ENCODE results near the gene HTRA1.

Gene HTRA1

DNA sequence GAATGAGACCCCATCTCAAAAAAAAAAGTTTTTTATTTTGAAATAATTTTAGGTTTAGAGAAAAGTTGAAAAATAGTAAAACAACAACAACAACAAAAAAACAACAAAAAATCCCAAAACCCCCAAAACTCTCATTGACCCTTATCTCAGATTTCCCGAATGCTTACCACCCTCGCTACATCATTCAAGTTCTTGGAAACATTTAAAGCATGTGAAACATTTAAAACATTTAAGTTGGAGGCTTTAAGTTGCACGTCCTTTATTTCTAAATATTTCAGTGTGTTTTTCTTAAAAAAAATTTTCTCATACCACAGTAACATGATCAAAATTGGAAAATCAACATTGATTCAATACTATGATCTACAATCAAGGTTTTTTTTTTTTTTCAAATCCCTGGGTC lies 7.3 kb upstream of the HTRA1 start:
- Histone ChIP-seq H2BK12ac (ENCODE audit: low read length) (no peak overlapping the region), H3K18ac (ENCODE audit: low read length) (no peak overlapping the region), H3K27ac (replicated peaks; ENCODE audit: low read length) (no peak overlapping the region), H3K9ac (ENCODE audit: low read depth, low read length, poor library complexity) (no peak overlapping the region), H3K4ac (ENCODE audit: low read length) (no peak overlapping the region), H2BK5ac (ENCODE audit: low read length) (no peak overlapping the region), H4K8ac (ENCODE audit: low read depth, low read length) (no peak overlapping the region), H3K27me3 (ENCODE audit: control insufficient read depth in 3 of 3, insufficient read depth in 3 of 3, low read depth in 1 of 3, low read length in 3 of 3) (peaks cover 0 to 4% (median 3%) of the 10 kb centered on the region in 3 experiments), H3K9me3 (replicated peaks in 1 of 2; ENCODE audit: control insufficient read depth in 2 of 2, insufficient read depth in 1 of 2, low read depth in 1 of 2, low read length in 2 of 2) (no peaks in the 10 kb centered on the region), H3K23ac (ENCODE audit: low read depth, low read length, poor library complexity) (no peak overlapping the region), H3K4me1 (ENCODE audit: control insufficient read depth in 2 of 2, insufficient read depth in 1 of 2, low read depth in 1 of 2, low read length in 2 of 2) (peaks cover 3 to 14% of the 10 kb centered on the region in 2 donors), H2BK15ac (ENCODE audit: low read length) (no peak overlapping the region), H3K4me3 (ENCODE audit: low read length in 2 of 2) (no peak overlapping the region), H2BK120ac (ENCODE audit: low read depth, low read length) (no peak overlapping the region), H3K4me2 (ENCODE audit: insufficient read depth, low read length, poor library complexity, severe bottlenecking) (no peak overlapping the region), H3K14ac (ENCODE audit: low read length) (no peak overlapping the region), H3K36me3 (replicated peaks in 1 of 2; ENCODE audit: control insufficient read depth in 2 of 2, insufficient read depth in 2 of 2, low read length in 2 of 2) (no peaks in the 10 kb centered on the region), H2AFZ (ENCODE audit: low read length) (no peak overlapping the region), H2AK5ac (ENCODE audit: low read depth, low read length) (no peak overlapping the region), H4K91ac (ENCODE audit: low read depth, low read length, poor library complexity) (no peak overlapping the region), H3K79me1 (ENCODE audit: low read depth, low read length) (no peaks in the 10 kb centered on the region)
- WGBS, 2 donors (ENCODE audit: extremely low coverage in 2 of 2, insufficient read length in 2 of 2, insufficient replicate concordance in 1 of 2), result 100% methylated on average over 2 of the region's 3 CpGs; no CpG with 5 or more reads in 1 of the 2 donors
- no peak for DNase-seq (ENCODE audit: low spot score)

DNA sequence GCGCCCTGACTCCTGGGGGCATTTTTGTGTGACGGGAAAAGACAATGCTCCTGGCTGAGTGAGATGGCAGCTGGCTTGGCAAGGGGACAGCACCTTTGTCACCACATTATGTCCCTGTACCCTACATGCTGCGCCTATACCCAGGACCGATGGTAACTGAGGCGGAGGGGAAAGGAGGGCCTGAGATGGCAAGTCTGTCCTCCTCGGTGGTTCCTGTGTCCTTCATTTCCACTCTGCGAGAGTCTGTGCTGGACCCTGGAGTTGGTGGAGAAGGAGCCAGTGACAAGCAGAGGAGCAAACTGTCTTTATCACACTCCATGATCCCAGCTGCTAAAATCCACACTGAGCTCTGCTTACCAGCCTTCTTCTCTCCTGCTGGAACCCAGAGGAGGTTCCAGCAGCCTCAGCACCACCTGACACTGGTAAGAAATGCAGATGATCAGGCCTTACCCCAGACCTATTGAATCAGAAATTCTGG lies 6.7 kb upstream of the HTRA1 start, which contains the start of gene ARMS2:
ARMS2 (plus strand) TSS at position 51 of the 478 bp plus-strand sequence; CDS start at position 126, 75 bp downstream.
- Histone ChIP-seq H3K27ac (replicated peaks; ENCODE audit: low read length) (no peak within 1 kb of the TSS), H3K14ac (ENCODE audit: low read length) (no peak within 1 kb of the TSS), H4K91ac (ENCODE audit: low read depth, low read length, poor library complexity) (no peak within 1 kb of the TSS), H3K23ac (ENCODE audit: low read depth, low read length, poor library complexity) (no peak within 1 kb of the TSS), H3K4me1 (ENCODE audit: control insufficient read depth in 2 of 2, insufficient read depth in 1 of 2, low read depth in 1 of 2, low read length in 2 of 2) (peaks cover 3 to 14% of the 10 kb centered on the region in 2 donors), H3K9ac (ENCODE audit: low read depth, low read length, poor library complexity) (no peak within 1 kb of the TSS), H2AFZ (ENCODE audit: low read length) (no peak within 1 kb of the TSS), H3K4me2 (ENCODE audit: insufficient read depth, low read length, poor library complexity, severe bottlenecking) (no peak within 1 kb of the TSS), H3K36me3 (replicated peaks in 1 of 2; ENCODE audit: control insufficient read depth in 2 of 2, insufficient read depth in 2 of 2, low read length in 2 of 2) (no peaks in the 10 kb centered on the region), H2BK120ac (ENCODE audit: low read depth, low read length) (no peak within 1 kb of the TSS), H2AK5ac (ENCODE audit: low read depth, low read length) (no peak within 1 kb of the TSS), H3K79me1 (ENCODE audit: low read depth, low read length) (no peaks in the 10 kb centered on the region), H3K4me3 (ENCODE audit: low read length in 2 of 2) (no peak within 1 kb of the TSS), H4K8ac (ENCODE audit: low read depth, low read length) (no peak within 1 kb of the TSS), H3K9me3 (replicated peaks in 1 of 2; ENCODE audit: control insufficient read depth in 2 of 2, insufficient read depth in 1 of 2, low read depth in 1 of 2, low read length in 2 of 2) (no peaks in the 10 kb centered on the region), H2BK15ac (ENCODE audit: low read length) (no peak within 1 kb of the TSS), H2BK12ac (ENCODE audit: low read length) (no peak within 1 kb of the TSS), H3K4ac (ENCODE audit: low read length) (no peak within 1 kb of the TSS), H2BK5ac (ENCODE audit: low read length) (no peak within 1 kb of the TSS), H3K27me3 (ENCODE audit: control insufficient read depth in 3 of 3, insufficient read depth in 3 of 3, low read depth in 1 of 3, low read length in 3 of 3) (peaks cover 0 to 8% (median 2%) of the 10 kb centered on the region in 3 experiments), H3K18ac (ENCODE audit: low read length) (no peak within 1 kb of the TSS)
- no CpG with 5 or more reads among the region's 7 CpGs for WGBS, 2 donors (ENCODE audit: extremely low coverage in 2 of 2, insufficient read length in 2 of 2, insufficient replicate concordance in 1 of 2)
- DNase-seq (ENCODE audit: low spot score), result no peak

- Histone ChIP-seq H3K9ac (ENCODE audit: low read depth, low read length, poor library complexity) (no peak overlapping the region), H3K4me3 (ENCODE audit: low read length in 2 of 2) (no peak overlapping the region), H2BK120ac (ENCODE audit: low read depth, low read length) (no peak overlapping the region), H3K27me3 (ENCODE audit: control insufficient read depth in 3 of 3, insufficient read depth in 3 of 3, low read depth in 1 of 3, low read length in 3 of 3) (peaks cover under 1 to 17% (median 9%) of the 10 kb centered on the region in 3 experiments), H3K14ac (ENCODE audit: low read length) (no peak overlapping the region), H4K8ac (ENCODE audit: low read depth, low read length) (no peak overlapping the region), H3K79me1 (ENCODE audit: low read depth, low read length) (no peaks in the 10 kb centered on the region), H3K4me2 (ENCODE audit: insufficient read depth, low read length, poor library complexity, severe bottlenecking) (no peak overlapping the region), H2BK15ac (ENCODE audit: low read length) (no peak overlapping the region), H3K9me3 (replicated peaks in 1 of 2; ENCODE audit: control insufficient read depth in 2 of 2, insufficient read depth in 1 of 2, low read depth in 1 of 2, low read length in 2 of 2) (no peaks in the 10 kb centered on the region), H3K18ac (ENCODE audit: low read length) (no peak overlapping the region), H3K4ac (ENCODE audit: low read length) (no peak overlapping the region), H2AK5ac (ENCODE audit: low read depth, low read length) (no peak overlapping the region), H2AFZ (ENCODE audit: low read length) (no peak overlapping the region), H3K27ac (replicated peaks; ENCODE audit: low read length) (no peak overlapping the region), H2BK5ac (ENCODE audit: low read length) (no peak overlapping the region), H3K36me3 (replicated peaks in 1 of 2; ENCODE audit: control insufficient read depth in 2 of 2, insufficient read depth in 2 of 2, low read length in 2 of 2) (no peaks in the 10 kb centered on the region), H4K91ac (ENCODE audit: low read depth, low read length, poor library complexity) (no peak overlapping the region), H3K23ac (ENCODE audit: low read depth, low read length, poor library complexity) (no peak overlapping the region), H2BK12ac (ENCODE audit: low read length) (no peak overlapping the region), H3K4me1 (ENCODE audit: control insufficient read depth in 2 of 2, insufficient read depth in 1 of 2, low read depth in 1 of 2, low read length in 2 of 2) (peaks cover 3 to 16% of the 10 kb centered on the region in 2 donors)
- WGBS, 2 donors (ENCODE audit: extremely low coverage in 2 of 2, insufficient read length in 2 of 2, insufficient replicate concordance in 1 of 2), result no CpG with 5 or more reads among the region's 11 CpGs
- DNase-seq (ENCODE audit: low spot score), result no peak
Observed at GRCh38 chr10:122455376-122456079, 5.8 kb upstream of the HTRA1 start.

GRCh38 chr10:122457934-122458333 lies 3.4 kb upstream of the HTRA1 start:
- Histone ChIP-seq H2AK5ac (ENCODE audit: low read depth, low read length) (no peak overlapping the region), H3K79me1 (ENCODE audit: low read depth, low read length) (no peaks in the 10 kb centered on the region), H2AFZ (ENCODE audit: low read length) (peak overlapping the region; percentile 81), H3K27me3 (ENCODE audit: control insufficient read depth in 3 of 3, insufficient read depth in 3 of 3, low read depth in 1 of 3, low read length in 3 of 3) (peaks cover 11 to 38% (median 14%) of the 10 kb centered on the region in 3 experiments), H2BK12ac (ENCODE audit: low read length) (no peak overlapping the region), H4K91ac (ENCODE audit: low read depth, low read length, poor library complexity) (no peak overlapping the region), H3K18ac (ENCODE audit: low read length) (no peak overlapping the region), H2BK15ac (ENCODE audit: low read length) (no peak overlapping the region), H3K23ac (ENCODE audit: low read depth, low read length, poor library complexity) (no peak overlapping the region), H4K8ac (ENCODE audit: low read depth, low read length) (no peak overlapping the region), H2BK120ac (ENCODE audit: low read depth, low read length) (no peak overlapping the region), H3K9me3 (replicated peaks in 1 of 2; ENCODE audit: control insufficient read depth in 2 of 2, insufficient read depth in 1 of 2, low read depth in 1 of 2, low read length in 2 of 2) (no peaks in the 10 kb centered on the region), H3K36me3 (replicated peaks in 1 of 2; ENCODE audit: control insufficient read depth in 2 of 2, insufficient read depth in 2 of 2, low read length in 2 of 2) (no peaks in the 10 kb centered on the region), H3K4ac (ENCODE audit: low read length) (no peak overlapping the region), H2BK5ac (ENCODE audit: low read length) (no peak overlapping the region), H3K4me3 (ENCODE audit: low read length in 2 of 2) (no peak overlapping the region), H3K9ac (ENCODE audit: low read depth, low read length, poor library complexity) (no peak overlapping the region), H3K4me2 (ENCODE audit: insufficient read depth, low read length, poor library complexity, severe bottlenecking) (no peak overlapping the region), H3K4me1 (ENCODE audit: control insufficient read depth in 2 of 2, insufficient read depth in 1 of 2, low read depth in 1 of 2, low read length in 2 of 2) (peaks cover 6 to 25% of the 10 kb centered on the region in 2 donors), H3K14ac (ENCODE audit: low read length) (no peak overlapping the region), H3K27ac (replicated peaks; ENCODE audit: low read length) (no peak overlapping the region)
- no peak for DNase-seq (ENCODE audit: low spot score)
- no CpG with 5 or more reads among the region's 5 CpGs for WGBS, 2 donors (ENCODE audit: extremely low coverage in 2 of 2, insufficient read length in 2 of 2, insufficient replicate concordance in 1 of 2)
